IPS DF 6.9 (cell line): ENCODE results near the gene SHROOM1.

ENCODE experiments used
- DNase-seq: peaks from one replicate; pipeline ENCODE4 v3.0.0-alpha.2; 2013; ENCODE audit warnings: low read depth, low spot score
- H3K27ac ChIP-seq: one replicate; pipeline ENCODE4 v1.5.1; 2013; ENCODE audit warnings: low read length, control low read depth
- H3K27me3 ChIP-seq: 2 replicates; pipeline ENCODE4 v1.6.1; 2013; ENCODE audit warnings: mild to moderate bottlenecking, low read length; ENCODE audit not compliant: control insufficient read depth, insufficient read depth
- H3K36me3 ChIP-seq: 2 replicates; pipeline ENCODE4 v1.6.1; 2013; ENCODE audit warnings: low read length; ENCODE audit not compliant: control insufficient read depth, insufficient read depth
- H3K4me1 ChIP-seq: 2 replicates; pipeline ENCODE4 v1.6.1; 2013; ENCODE audit warnings: low read length; ENCODE audit not compliant: control insufficient read depth, insufficient read depth
- H3K4me3 ChIP-seq: 2 replicates; pipeline ENCODE4 v1.5.1; 2013; ENCODE audit warnings: mild to moderate bottlenecking, low read length
- H3K9me3 ChIP-seq: 2 replicates; pipeline ENCODE4 v1.6.1; 2013; ENCODE audit warnings: low read length, inconsistent platforms; ENCODE audit not compliant: control insufficient read depth, insufficient read depth
- WGBS: extraction: QIAGEN DNeasy Blood & Tissue Kit; methylation state at CpG from one replicate; pipeline ENCODE4 v1.1.7; 2013; ENCODE audit warnings: mixed read lengths, missing lambda C conversion rate; ENCODE audit not compliant: insufficient read length, insufficient coverage; 5-methylcytosine and 5-hydroxymethylcytosine counted together

SHROOM1 gene

GRCh38 chr5:132790201-132790865, 40.1 kb downstream of the SHROOM1 start:
- Histone ChIP-seq H3K36me3 (no peaks in the 10 kb centered on the region), H3K27me3 (no peaks in the 10 kb centered on the region), H3K9me3 (no peaks in the 10 kb centered on the region), H3K4me3 (no peak overlapping the region), H3K4me1 (no peaks in the 10 kb centered on the region), H3K27ac (no peak overlapping the region)
- WGBS: no CpG with 5 or more reads among the region's 2 CpGs
- DNase-seq: no peak

GRCh38 chr5:132788990-132789886, 41.2 kb downstream of the SHROOM1 start:
- Histone ChIP-seq H3K27ac (no peak overlapping the region), H3K9me3 (no peaks in the 10 kb centered on the region), H3K4me1 (no peaks in the 10 kb centered on the region), H3K4me3 (no peak overlapping the region), H3K27me3 (no peaks in the 10 kb centered on the region), H3K36me3 (no peaks in the 10 kb centered on the region)
- no peak for DNase-seq
- no CpG with 5 or more reads among the region's 8 CpGs for WGBS

- WGBS: no CpG with 5 or more reads among the region's 1 CpG
- Histone ChIP-seq H3K9me3 (no peaks in the 10 kb centered on the region), H3K27ac (no peak overlapping the region), H3K4me1 (no peaks in the 10 kb centered on the region), H3K27me3 (no peaks in the 10 kb centered on the region; the same call in 1 of the 2 replicates), H3K4me3 (no peak overlapping the region), H3K36me3 (no peaks in the 10 kb centered on the region)
- no peak for DNase-seq
These were observed 41.9 kb downstream of the SHROOM1 start for GRCh38 chr5:132788508-132788907.

- H3K4me1 ChIP-seq: no peaks in the 10 kb centered on the region
- no peak overlapping the region for H3K4me3 ChIP-seq
- H3K9me3 ChIP-seq: no peaks in the 10 kb centered on the region
- no peaks in the 10 kb centered on the region; the same call in 1 of the 2 replicates for H3K27me3 ChIP-seq
- DNase-seq: no peak
- H3K27ac ChIP-seq: no peak overlapping the region
- no peaks in the 10 kb centered on the region for H3K36me3 ChIP-seq
- WGBS: no CpG with 5 or more reads among the region's 1 CpG
These were observed 43.4 kb downstream of the SHROOM1 start for GRCh38 chr5:132787076-132787475.

- no peaks in the 10 kb centered on the region for H3K36me3 ChIP-seq
- DNase-seq: no peak
- no CpG with 5 or more reads among the region's 4 CpGs for WGBS
- H3K4me1 ChIP-seq: no peaks in the 10 kb centered on the region
- no peaks in the 10 kb centered on the region; the same call in 1 of the 2 replicates for H3K27me3 ChIP-seq
- H3K27ac ChIP-seq: no peak overlapping the region
- no peak overlapping the region for H3K4me3 ChIP-seq
- H3K9me3 ChIP-seq: no peaks in the 10 kb centered on the region
These were observed 44.6 kb downstream of the SHROOM1 start for GRCh38 chr5:132785864-132786263.

- no peak overlapping the region for H3K27ac ChIP-seq
- DNase-seq: no peak
- H3K4me1 ChIP-seq: no peaks in the 10 kb centered on the region
- H3K9me3 ChIP-seq: no peaks in the 10 kb centered on the region
- H3K4me3 ChIP-seq: no peak overlapping the region
- WGBS: no CpG with 5 or more reads among the region's 5 CpGs
- no peaks in the 10 kb centered on the region; the same call in 1 of the 2 replicates for H3K27me3 ChIP-seq
- H3K36me3 ChIP-seq: no peaks in the 10 kb centered on the region
These were observed 45.1 kb downstream of the SHROOM1 start for GRCh38 chr5:132785365-132785764.

- no peaks in the 10 kb centered on the region for H3K36me3 ChIP-seq
- H3K9me3 ChIP-seq: no peaks in the 10 kb centered on the region
- no CpG with 5 or more reads among the region's 4 CpGs for WGBS
- H3K4me3 ChIP-seq: no peak overlapping the region
- DNase-seq: no peak
- H3K27ac ChIP-seq: no peak overlapping the region
- H3K4me1 ChIP-seq: peaks cover 4% of the 10 kb centered on the region; the same call in 1 of the 2 replicates
- H3K27me3 ChIP-seq: peaks cover 12% of the 10 kb centered on the region
These were observed 48.3 kb downstream of the SHROOM1 start for GRCh38 chr5:132782101-132782500.

- H3K9me3 ChIP-seq: no peaks in the 10 kb centered on the region
- no peak overlapping the region for H3K27ac ChIP-seq
- H3K27me3 ChIP-seq: peaks cover 13% of the 10 kb centered on the region
- H3K4me3 ChIP-seq: no peak overlapping the region
- no peak for DNase-seq
- WGBS: no CpG with 5 or more reads among the region's 4 CpGs
- H3K36me3 ChIP-seq: no peaks in the 10 kb centered on the region
- peaks cover 5% of the 10 kb centered on the region; the same call in 1 of the 2 replicates for H3K4me1 ChIP-seq
These were observed 49.4 kb downstream of the SHROOM1 start for GRCh38 chr5:132781029-132781428.

- peaks cover 6% of the 10 kb centered on the region; the same call in 1 of the 2 replicates for H3K4me1 ChIP-seq
- WGBS: no CpG with 5 or more reads among the region's 1 CpG
- peaks cover 14% of the 10 kb centered on the region for H3K27me3 ChIP-seq
- H3K9me3 ChIP-seq: no peaks in the 10 kb centered on the region
- no peak for DNase-seq
- H3K4me3 ChIP-seq: no peak overlapping the region
- no peaks in the 10 kb centered on the region for H3K36me3 ChIP-seq
- no peak overlapping the region for H3K27ac ChIP-seq
These were observed 49.9 kb downstream of the SHROOM1 start for GRCh38 chr5:132780577-132780976.

- Histone ChIP-seq H3K4me1 (peaks cover 6% of the 10 kb centered on the region; the same call in 1 of the 2 replicates), H3K9me3 (no peaks in the 10 kb centered on the region), H3K36me3 (no peaks in the 10 kb centered on the region), H3K27me3 (peaks cover 14% of the 10 kb centered on the region), H3K4me3 (no peak overlapping the region), H3K27ac (no peak overlapping the region)
- DNase-seq: no peak
- WGBS: no CpG with 5 or more reads among the region's 3 CpGs
These were observed 50.5 kb downstream of the SHROOM1 start for GRCh38 chr5:132779961-132780360.
